Esophagus squamous epithelium (tissue), 4 donors: Measurements from ENCODE around the gene BAHD1.
A peak's percentile ranks its signal among the peaks of the same experiment; 100 is the strongest.

Experiments
- POLR2A ChIP-seq, 4 donors: fragments of 450-650 bp; IDR thresholded peaks; one replicate each; pipeline ENCODE4 v1.6.1; 2017; ENCODE audit warnings: antibody characterized with exemption in 4 of 4, mild to moderate bottlenecking in 4 of 4, moderate library complexity in 3 of 4
- TF ChIP-seq, protein P1 (sequence below), 6 experiments: fragments of 450-650 bp in 4 of 6; fragments of 200-600 bp in 2 of 6; sonication (generic) in 2 of 6; IDR thresholded peaks; one replicate each; pipeline ENCODE4 v1.5.1; 2016 to 2019; ENCODE audit warnings: antibody characterized with exemption in 6 of 6, mild to moderate bottlenecking in 4 of 6, moderate library complexity in 4 of 6

DNA sequence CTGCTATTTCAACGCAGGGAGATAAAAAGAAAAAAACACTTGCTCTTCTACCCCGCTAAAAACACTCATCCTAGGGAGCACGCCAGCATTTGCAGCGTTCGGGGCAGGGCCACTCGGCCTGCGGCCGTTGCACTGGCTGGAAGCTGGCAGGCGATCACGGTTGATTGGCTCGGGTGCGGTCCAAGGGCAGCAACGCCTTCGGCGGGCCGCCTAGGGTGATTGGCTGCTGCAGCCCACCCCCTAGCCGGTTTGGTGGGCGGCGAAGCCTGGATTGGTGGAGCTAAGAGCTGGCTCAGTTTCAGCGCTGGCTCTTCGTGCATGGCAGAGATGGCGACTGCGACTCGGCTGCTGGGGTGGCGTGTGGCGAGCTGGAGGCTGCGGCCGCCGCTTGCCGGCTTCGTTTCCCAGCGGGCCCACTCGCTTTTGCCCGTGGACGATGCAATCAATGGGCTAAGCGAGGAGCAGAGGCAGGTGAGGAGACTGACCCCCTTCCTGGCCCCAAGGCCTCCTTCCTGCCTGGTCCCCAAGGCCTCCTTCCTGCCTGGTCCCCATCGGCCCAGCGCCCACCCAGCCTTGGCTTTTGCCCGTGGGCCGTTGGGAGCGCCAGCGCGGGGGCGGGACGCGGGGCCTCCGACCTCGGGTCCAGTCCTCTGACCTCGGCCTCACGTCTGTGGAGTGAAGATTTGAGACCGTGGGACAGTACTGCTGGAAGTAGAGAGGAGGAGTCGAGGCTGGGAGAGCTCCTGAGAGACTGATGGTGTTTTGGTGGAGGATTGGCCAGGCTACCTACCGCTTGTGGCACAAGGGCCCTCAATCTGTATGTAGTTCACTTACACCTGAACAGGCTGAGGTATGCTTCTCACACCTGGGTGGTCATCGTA, 35.0 kb upstream of the BAHD1 start, which contains the start of gene IVD:
- TF ChIP-seq, protein P1, sequence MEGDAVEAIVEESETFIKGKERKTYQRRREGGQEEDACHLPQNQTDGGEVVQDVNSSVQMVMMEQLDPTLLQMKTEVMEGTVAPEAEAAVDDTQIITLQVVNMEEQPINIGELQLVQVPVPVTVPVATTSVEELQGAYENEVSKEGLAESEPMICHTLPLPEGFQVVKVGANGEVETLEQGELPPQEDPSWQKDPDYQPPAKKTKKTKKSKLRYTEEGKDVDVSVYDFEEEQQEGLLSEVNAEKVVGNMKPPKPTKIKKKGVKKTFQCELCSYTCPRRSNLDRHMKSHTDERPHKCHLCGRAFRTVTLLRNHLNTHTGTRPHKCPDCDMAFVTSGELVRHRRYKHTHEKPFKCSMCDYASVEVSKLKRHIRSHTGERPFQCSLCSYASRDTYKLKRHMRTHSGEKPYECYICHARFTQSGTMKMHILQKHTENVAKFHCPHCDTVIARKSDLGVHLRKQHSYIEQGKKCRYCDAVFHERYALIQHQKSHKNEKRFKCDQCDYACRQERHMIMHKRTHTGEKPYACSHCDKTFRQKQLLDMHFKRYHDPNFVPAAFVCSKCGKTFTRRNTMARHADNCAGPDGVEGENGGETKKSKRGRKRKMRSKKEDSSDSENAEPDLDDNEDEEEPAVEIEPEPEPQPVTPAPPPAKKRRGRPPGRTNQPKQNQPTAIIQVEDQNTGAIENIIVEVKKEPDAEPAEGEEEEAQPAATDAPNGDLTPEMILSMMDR (IDR thresholded peaks at IDR 0.05): peak in 1 of 6 experiments; percentile 2
- peak in 2 of 4 donors; percentile 42 to 62 for TF ChIP-seq POLR2A (IDR thresholded peaks at IDR 0.05)
